IMR-90 (cell line): ENCODE results near the gene POLR2J. TPM values are rescaled to one million over a fixed set of nuclear protein-coding genes. Genes with fewer than 3 reads are reported as not detected.

ENCODE experiments used
- ATAC-seq: fragments of 200-7000 bp; cut with Tn5 transposase; 2 replicates; pipeline ENCODE4 v1.9.1; 2020; ENCODE audit warnings: low read depth, mild to moderate bottlenecking, moderate library complexity
- BruUV-seq: library from RNA; stranded (reverse); fragments of 400-500 nt; replicated peaks from 2 replicates; lab custom pipeline; 2021; lab: Mats Ljungman, UMichigan
- CTCF ChIA-PET: fragments of 300-600 bp; formaldehyde crosslinking; extraction: SDS; loops from one replicate; lab custom pipeline; 2021; ENCODE audit warnings: antibody characterized with exemption; lab: Yijun Ruan, JAX
- POLR2A ChIA-PET: fragments of 300-600 bp; sonication (Branson Sonifier 250); formaldehyde crosslinking; loops from one replicate; lab custom pipeline; 2022; ENCODE audit warnings: antibody characterized with exemption; ENCODE audit not compliant: unreplicated experiment; lab: Charles Lee
- DNase-seq: peaks from one replicate; pipeline ENCODE4 v3.0.0; 2013
- H2AFZ ChIP-seq: replicated peaks from 2 replicates; pipeline ENCODE3; 2013; ENCODE audit warnings: low read length, mild to moderate bottlenecking; ENCODE audit not compliant: poor library complexity
- H2AK5ac ChIP-seq: 2 replicates; pipeline ENCODE4 v1.6.1; 2013; ENCODE audit warnings: low read depth, low read length, inconsistent platforms
- H2AK9ac ChIP-seq: replicated peaks from 2 replicates; pipeline ENCODE3; 2013; ENCODE audit warnings: mild to moderate bottlenecking, low read depth, low read length, moderate library complexity; ENCODE audit not compliant: poor library complexity
- H2BK120ac ChIP-seq: 2 replicates; pipeline ENCODE4 v1.6.1; 2013; ENCODE audit warnings: low read depth, low read length, inconsistent platforms
- H2BK15ac ChIP-seq: 3 replicates; pipeline ENCODE4 v1.6.1; 2013; ENCODE audit warnings: low read depth, low read length, inconsistent platforms
- H2BK20ac ChIP-seq: 2 replicates; pipeline ENCODE4 v1.6.1; 2013; ENCODE audit warnings: low read depth, mild to moderate bottlenecking, inconsistent platforms, low read length, moderate library complexity
- H2BK5ac ChIP-seq: 2 replicates; pipeline ENCODE4 v1.6.1; 2013; ENCODE audit warnings: mild to moderate bottlenecking, low read depth, low read length, inconsistent platforms; ENCODE audit not compliant: poor library complexity, severe bottlenecking
- H3K14ac ChIP-seq: replicated peaks from 2 replicates; pipeline ENCODE4 v1.6.1; 2013; ENCODE audit warnings: low read depth, low read length, inconsistent platforms
- H3K18ac ChIP-seq: 2 replicates; pipeline ENCODE4 v1.6.1; 2013; ENCODE audit warnings: low read depth, low read length, control low read depth
- H3K23ac ChIP-seq: 2 replicates; pipeline ENCODE4 v1.6.1; 2013; ENCODE audit warnings: low read depth, low read length, inconsistent platforms
- H3K27ac ChIP-seq: 2 replicates; pipeline ENCODE4 v1.5.1; 2013; ENCODE audit warnings: mild to moderate bottlenecking, control low read depth, low read length; ENCODE audit not compliant: insufficient read depth
- H3K27me3 ChIP-seq: 2 replicates; pipeline ENCODE4 v1.6.1; 2013; ENCODE audit warnings: low read length; ENCODE audit not compliant: control insufficient read depth, insufficient read depth
- H3K36me3 ChIP-seq: 2 replicates; pipeline ENCODE4 v1.6.1; 2013; ENCODE audit warnings: low read length, mixed read lengths; ENCODE audit not compliant: control insufficient read depth, insufficient read depth
- H3K4ac ChIP-seq: 2 replicates; pipeline ENCODE4 v1.6.1; 2013; ENCODE audit warnings: low read depth, low read length, inconsistent platforms
- H3K4me1 ChIP-seq: 2 replicates; pipeline ENCODE4 v1.6.1; 2013; ENCODE audit warnings: low read length, mixed read lengths; ENCODE audit not compliant: control insufficient read depth, insufficient read depth
- H3K4me2 ChIP-seq: 2 replicates; pipeline ENCODE4 v1.6.1; 2013; ENCODE audit warnings: low read depth, mild to moderate bottlenecking, control low read depth, low read length, moderate library complexity
- H3K4me3 ChIP-seq: 2 replicates; pipeline ENCODE4 v1.5.1; 2013; ENCODE audit warnings: low read depth, mild to moderate bottlenecking, control low read depth, low read length, moderate library complexity; ENCODE audit not compliant: insufficient read depth
- H3K56ac ChIP-seq: 2 replicates; pipeline ENCODE4 v1.6.1; 2013; ENCODE audit warnings: low read length, inconsistent platforms; ENCODE audit not compliant: insufficient read depth; ENCODE audit errors: extremely low read depth
- H3K79me1 ChIP-seq, 2 experiments: 2 replicates each; pipeline ENCODE4 v1.6.1; 2013; ENCODE audit warnings: low read length in 2 of 2, inconsistent platforms in 1 of 2, low read depth in 1 of 2
- H3K9ac ChIP-seq: 2 replicates; pipeline ENCODE4 v1.6.1; 2013; ENCODE audit warnings: low read depth, low read length, control low read depth
- H3K9me1 ChIP-seq: 2 replicates; pipeline ENCODE4 v1.6.1; 2013; ENCODE audit warnings: low read length, inconsistent platforms; ENCODE audit not compliant: insufficient read depth
- H3K9me3 ChIP-seq: 2 replicates; pipeline ENCODE4 v1.6.1; 2013; ENCODE audit warnings: low read length; ENCODE audit not compliant: control insufficient read depth, insufficient read depth
- H4K20me1 ChIP-seq: 2 replicates; pipeline ENCODE4 v1.6.1; 2013; ENCODE audit warnings: low read length, inconsistent platforms; ENCODE audit not compliant: insufficient read depth
- H4K5ac ChIP-seq: 2 replicates; pipeline ENCODE4 v1.6.1; 2013; ENCODE audit warnings: mild to moderate bottlenecking, low read depth, low read length, control low read depth
- H4K8ac ChIP-seq, 2 experiments: 2 replicates each; pipeline ENCODE4 v1.6.1; 2013; ENCODE audit warnings: low read depth in 2 of 2, low read length in 2 of 2, control low read depth in 1 of 2, inconsistent platforms in 1 of 2
- H4K91ac ChIP-seq: 2 replicates; pipeline ENCODE4 v1.6.1; 2013; ENCODE audit warnings: low read depth, low read length, inconsistent platforms; ENCODE audit not compliant: insufficient read depth
- BHLHE40 ChIP-seq: fragments of 150-350 bp; IDR thresholded peaks from 2 replicates; pipeline ENCODE4 v1.6.1; 2016; ENCODE audit warnings: mild to moderate bottlenecking, low read depth, low read length
- CEBPB ChIP-seq: IDR thresholded peaks from 2 replicates; pipeline ENCODE4 v1.6.1; 2012; ENCODE audit warnings: low read depth, low read length, improper control_type of control experiment
- CHD1 ChIP-seq: IDR thresholded peaks from 2 replicates; pipeline ENCODE4 v1.6.1; 2012; ENCODE audit warnings: low read depth, low read length, improper control_type of control experiment
- CTCF ChIP-seq: conservative IDR thresholded peaks from 2 replicates; pipeline ENCODE4 v1.5.1; 2012; ENCODE audit warnings: mild to moderate bottlenecking, low read depth, low read length, improper control_type of control experiment
- MAZ ChIP-seq: IDR thresholded peaks from 2 replicates; pipeline ENCODE4 v1.6.1; 2012; ENCODE audit warnings: low read depth, mild to moderate bottlenecking, low read length, improper control_type of control experiment, moderate library complexity, borderline replicate concordance
- MXI1 ChIP-seq: IDR thresholded peaks from 2 replicates; pipeline ENCODE4 v1.6.1; 2012; ENCODE audit warnings: low read depth, mild to moderate bottlenecking, low read length, moderate library complexity, borderline replicate concordance
- RCOR1 ChIP-seq: IDR thresholded peaks from 2 replicates; pipeline ENCODE4 v1.6.1; 2012; ENCODE audit warnings: mild to moderate bottlenecking, low read length, improper control_type of control experiment; ENCODE audit not compliant: insufficient replicate concordance
- RFX5 ChIP-seq: IDR thresholded peaks from 2 replicates; pipeline ENCODE4 v1.8.0; 2012; ENCODE audit warnings: low read depth, mild to moderate bottlenecking, low read length, moderate library complexity
- SMC3 ChIP-seq: fragments of 150-350 bp; IDR thresholded peaks from 2 replicates; pipeline ENCODE4 v1.6.1; 2016; ENCODE audit warnings: low read depth, mild to moderate bottlenecking, antibody characterized with exemption, low read length, moderate library complexity
- USF2 ChIP-seq: fragments of 150-350 bp; IDR thresholded peaks from 2 replicates; pipeline ENCODE4 v1.6.1; 2017; ENCODE audit warnings: mild to moderate bottlenecking, antibody characterized with exemption, low read length, low read depth
- WGBS, 2 experiments: methylation state at CpG; one replicate each; pipeline versions ENCODE4 v1.1.5 to v1.1.7; 2013; ENCODE audit warnings: missing lambda C conversion rate in 2 of 2; ENCODE audit not compliant: insufficient read length in 1 of 2; ENCODE audit errors: extremely low coverage in 2 of 2; 5-methylcytosine and 5-hydroxymethylcytosine counted together
- dilution Hi-C: fragments of 300-500 bp; cut with HindIII; formaldehyde crosslinking; loops from one replicate; pipeline ENCODE4 v1.14.3; 2018; ENCODE audit warnings: low sequenced_read_pairs; ENCODE audit not compliant: unreplicated experiment
- in situ Hi-C: fragments of 300-500 bp; cut with MboI; formaldehyde crosslinking; loops from 3 replicates; pipeline ENCODE4 v1.14.3; 2019; ENCODE audit warnings: low sequenced_read_pairs, inconsistent platforms, mixed read lengths
- intact Hi-C: fragments of 100-400 bp; cut with micrococcal nuclease; formaldehyde crosslinking; loops from 2 replicates; pipeline ENCODE4 v1.10.0; 2022
- polyA plus RNA-seq, 3 experiments: library from polyadenylated mRNA; depleted of rRNA; stranded (reverse); fragments of >200 nt; gene quantifications; 2 replicates each; pipeline ENCODE4 v1.2.3, GENCODE V29; 2012; ENCODE audit warnings: low replicate concordance in 1 of 3
- total RNA-seq: library from RNA; depleted of rRNA; stranded (reverse); fragments of >200 nt; gene quantifications from 2 replicates; pipeline ENCODE4 v1.2.3, GENCODE V29; 2012

POLR2J gene
- total and polyA plus RNA-seq, 2 of the 4 experiments (the other 2 are of a cell fraction), result 20.8 to 92.6 TPM

GRCh38 chr7:102434039-102434486, 44.7 kb downstream of the POLR2J start:
- CTCF ChIA-PET, result no interaction called here
- Histone ChIP-seq H2BK120ac (no peak overlapping the region; the same call in 1 of the 2 replicates), H2AK9ac (peak overlapping the region; percentile 77), H3K4ac (peak overlapping the region; percentile 77), H3K9me1 (peaks cover 6% of the 10 kb centered on the region), H3K27me3 (no peaks in the 10 kb centered on the region), H4K20me1 (no peaks in the 10 kb centered on the region), H3K4me2 (peak overlapping the region; percentile 50), H3K18ac (no peak overlapping the region), H4K8ac (peak overlapping the region; percentile 43 to 66; a peak in 2 of 4 replicates), H3K23ac (peak overlapping the region; percentile 39; the same call in 1 of the 2 replicates), H2BK15ac (no peak overlapping the region), H3K14ac (peak overlapping the region; percentile 47), H3K79me1 (peaks cover 6 to 36% of the 10 kb centered on the region in 2 experiments; a peak in 3 of 4 replicates), H3K4me1 (peaks cover 4% of the 10 kb centered on the region; the same call in 1 of the 2 replicates), H4K91ac (peak overlapping the region; percentile 25), H3K9ac (peak overlapping the region; percentile 44), H3K4me3 (peak overlapping the region; percentile 85), H2BK5ac (no peak overlapping the region), H3K27ac (peak overlapping the region; percentile 51), H2BK20ac (no peak overlapping the region), H3K56ac (peak overlapping the region; percentile 54; the same call in 1 of the 2 replicates), H3K36me3 (peaks cover 7% of the 10 kb centered on the region), H2AK5ac (peak overlapping the region; percentile 79), H4K5ac (no peak overlapping the region), H2AFZ (peak overlapping the region; percentile 96), H3K9me3 (no peaks in the 10 kb centered on the region)
- in situ Hi-C loops, result no loop called here
- intact Hi-C loops, result no loop called here
- WGBS, 2 experiments, result 68% methylated on average over 4 of the region's 9 CpGs; no CpG with 5 or more reads in 1 of the 2 experiments
- TF ChIP-seq CHD1, result no peak
- TF ChIP-seq BHLHE40, result no peak
- no peak for TF ChIP-seq CTCF
- TF ChIP-seq RFX5, result no peak
- no peak for TF ChIP-seq USF2
- no peak for TF ChIP-seq CEBPB
- TF ChIP-seq MXI1, result no peak
- TF ChIP-seq MAZ, result no peak
- no peak for TF ChIP-seq RCOR1
- TF ChIP-seq SMC3, result no peak
- ATAC-seq (no peak; the same call in 1 of the 2 replicates), DNase-seq (peak; percentile 44)
- dilution Hi-C loops, result no loop called here
- POLR2A ChIA-PET, result no interaction called here
- BruUV-seq, result no TSS peak
